H1 (cell line): ENCODE data around the gene ZBTB4. TPM values are rescaled to one million over a fixed set of nuclear protein-coding genes. Genes with fewer than 3 reads are reported as not detected.

Experiments used
- CBX8 ChIP-seq: fragments of 300-800, 300-1000 bp; sonication (generic); IDR thresholded peaks from 2 replicates; pipeline ENCODE4 v1.7.1; 2016; ENCODE audit warnings: low read depth, low read length, borderline replicate concordance
- CREB1 ChIP-seq: IDR thresholded peaks from 2 replicates; pipeline ENCODE4 v1.6.1; 2012; ENCODE audit warnings: inconsistent platforms
- EP300 ChIP-seq, 2 experiments: IDR thresholded peaks; 1 replicate in 1 of 2; 2 replicates in 1 of 2; pipeline ENCODE4 v1.6.1; 2011 to 2012; ENCODE audit warnings: low read depth in 2 of 2, low read length in 2 of 2, mild to moderate bottlenecking in 2 of 2, borderline replicate concordance in 1 of 2, inconsistent platforms in 1 of 2, moderate library complexity in 1 of 2
- GABPA ChIP-seq: IDR thresholded peaks from 2 replicates; pipeline ENCODE4 v1.6.1; 2011; ENCODE audit warnings: mild to moderate bottlenecking, low read length, moderate library complexity, borderline replicate concordance; ENCODE audit not compliant: insufficient read depth
- MAFK ChIP-seq: IDR thresholded peaks from 2 replicates; pipeline ENCODE4 v1.6.1; 2012; ENCODE audit warnings: low read depth, mild to moderate bottlenecking, improper control_type of control experiment, low read length
- NRF1 ChIP-seq: IDR thresholded peaks from 2 replicates; pipeline ENCODE4 v1.6.1; 2011; ENCODE audit warnings: mild to moderate bottlenecking, low read depth, low read length, improper control_type of control experiment
- RAD21 ChIP-seq, 2 experiments: IDR thresholded peaks in 1 of 2; conservative IDR thresholded peaks in 1 of 2; 2 replicates each; pipeline ENCODE4 v1.6.1; 2011; ENCODE audit warnings: low read depth in 2 of 2, low read length in 2 of 2, improper control_type of control experiment in 1 of 2, inconsistent platforms in 1 of 2, mild to moderate bottlenecking in 1 of 2, moderate library complexity in 1 of 2
- SP2 ChIP-seq: IDR thresholded peaks from 2 replicates; pipeline ENCODE4 v1.6.1; 2012; ENCODE audit warnings: mild to moderate bottlenecking, low read length, inconsistent platforms
- polyA plus RNA-seq, 7 experiments: library from polyadenylated mRNA; depleted of rRNA in 3 of 7; stranded (reverse) in 5 of 7; unstranded in 2 of 7; fragments of >200 nt in 5 of 7; fragments of 200-250 nt in 2 of 7; gene quantifications; 1 replicate in 5 of 7; 2 replicates in 1 of 7; 4 replicates in 1 of 7; pipeline versions ENCODE4 v1.2.1 to v1.2.3, GENCODE V29; 2011 to 2013; ENCODE audit warnings: missing spikeins in 2 of 7, mixed read lengths in 2 of 7
- total RNA-seq: library from RNA; stranded (reverse); fragmentation: NEBNext Ultra II Directional; extraction: Animal tissue kit (Norgen Biotek cat#: 25700); gene quantifications from 2 replicates; pipeline ENCODE4 v1.2.1, GENCODE V29; 2021
- TF ChIP-seq, protein P1 (sequence below): fragments of 300-600 bp; sonication (generic); IDR thresholded peaks from 2 replicates; pipeline ENCODE4 v1.7.1; 2012; ENCODE audit warnings: low read length, moderate library complexity, mild to moderate bottlenecking, inconsistent platforms; ENCODE audit not compliant: insufficient replicate concordance

Gene ZBTB4
- total and polyA plus RNA-seq, 2 of the 8 experiments (the other 6 are each of a cell fraction or from before 2014, with no cell fraction given): 5.9 to 10.1 TPM

DNA sequence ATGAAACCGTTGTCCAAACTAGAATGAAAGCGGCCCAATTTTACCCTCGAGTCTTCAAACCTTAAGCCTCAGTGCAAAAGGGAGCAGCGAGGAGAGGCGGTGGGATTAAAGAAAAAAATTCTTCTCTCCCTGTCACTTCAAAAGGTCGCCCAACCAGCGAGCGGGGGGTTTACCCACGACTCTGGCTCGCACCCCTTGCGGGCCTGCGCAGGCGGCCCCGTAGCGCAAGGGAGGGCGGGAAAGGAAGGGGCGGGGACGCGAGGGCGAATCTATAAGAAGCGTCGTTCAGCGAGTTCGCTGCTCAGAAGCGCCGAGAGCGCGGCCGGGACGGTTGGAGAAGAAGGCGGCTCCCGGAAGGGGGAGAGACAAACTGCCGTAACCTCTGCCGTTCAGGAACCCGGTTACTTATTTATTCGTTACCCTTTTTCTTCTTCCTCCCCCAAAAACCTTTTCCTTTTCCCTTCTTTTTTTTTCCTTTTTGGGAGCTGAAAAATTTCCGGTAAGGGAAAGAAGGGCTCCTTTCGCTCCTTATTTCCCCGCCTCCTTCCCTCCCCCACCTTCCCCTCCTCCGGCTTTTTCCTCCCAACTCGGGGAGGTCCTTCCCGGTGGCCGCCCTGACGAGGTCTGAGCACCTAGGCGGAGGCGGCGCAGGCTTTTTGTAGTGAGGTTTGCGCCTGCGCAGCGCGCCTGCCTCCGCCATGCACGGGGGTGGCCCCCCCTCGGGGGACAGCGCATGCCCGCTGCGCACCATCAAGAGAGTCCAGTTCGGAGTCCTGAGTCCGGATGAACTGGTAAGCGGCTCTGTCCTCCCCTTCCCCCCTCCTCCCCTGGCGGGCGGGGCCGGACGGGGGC, 4.9 kb upstream of the ZBTB4 start, which contains the start of gene POLR2A (continued):
- TF ChIP-seq, protein P1, sequence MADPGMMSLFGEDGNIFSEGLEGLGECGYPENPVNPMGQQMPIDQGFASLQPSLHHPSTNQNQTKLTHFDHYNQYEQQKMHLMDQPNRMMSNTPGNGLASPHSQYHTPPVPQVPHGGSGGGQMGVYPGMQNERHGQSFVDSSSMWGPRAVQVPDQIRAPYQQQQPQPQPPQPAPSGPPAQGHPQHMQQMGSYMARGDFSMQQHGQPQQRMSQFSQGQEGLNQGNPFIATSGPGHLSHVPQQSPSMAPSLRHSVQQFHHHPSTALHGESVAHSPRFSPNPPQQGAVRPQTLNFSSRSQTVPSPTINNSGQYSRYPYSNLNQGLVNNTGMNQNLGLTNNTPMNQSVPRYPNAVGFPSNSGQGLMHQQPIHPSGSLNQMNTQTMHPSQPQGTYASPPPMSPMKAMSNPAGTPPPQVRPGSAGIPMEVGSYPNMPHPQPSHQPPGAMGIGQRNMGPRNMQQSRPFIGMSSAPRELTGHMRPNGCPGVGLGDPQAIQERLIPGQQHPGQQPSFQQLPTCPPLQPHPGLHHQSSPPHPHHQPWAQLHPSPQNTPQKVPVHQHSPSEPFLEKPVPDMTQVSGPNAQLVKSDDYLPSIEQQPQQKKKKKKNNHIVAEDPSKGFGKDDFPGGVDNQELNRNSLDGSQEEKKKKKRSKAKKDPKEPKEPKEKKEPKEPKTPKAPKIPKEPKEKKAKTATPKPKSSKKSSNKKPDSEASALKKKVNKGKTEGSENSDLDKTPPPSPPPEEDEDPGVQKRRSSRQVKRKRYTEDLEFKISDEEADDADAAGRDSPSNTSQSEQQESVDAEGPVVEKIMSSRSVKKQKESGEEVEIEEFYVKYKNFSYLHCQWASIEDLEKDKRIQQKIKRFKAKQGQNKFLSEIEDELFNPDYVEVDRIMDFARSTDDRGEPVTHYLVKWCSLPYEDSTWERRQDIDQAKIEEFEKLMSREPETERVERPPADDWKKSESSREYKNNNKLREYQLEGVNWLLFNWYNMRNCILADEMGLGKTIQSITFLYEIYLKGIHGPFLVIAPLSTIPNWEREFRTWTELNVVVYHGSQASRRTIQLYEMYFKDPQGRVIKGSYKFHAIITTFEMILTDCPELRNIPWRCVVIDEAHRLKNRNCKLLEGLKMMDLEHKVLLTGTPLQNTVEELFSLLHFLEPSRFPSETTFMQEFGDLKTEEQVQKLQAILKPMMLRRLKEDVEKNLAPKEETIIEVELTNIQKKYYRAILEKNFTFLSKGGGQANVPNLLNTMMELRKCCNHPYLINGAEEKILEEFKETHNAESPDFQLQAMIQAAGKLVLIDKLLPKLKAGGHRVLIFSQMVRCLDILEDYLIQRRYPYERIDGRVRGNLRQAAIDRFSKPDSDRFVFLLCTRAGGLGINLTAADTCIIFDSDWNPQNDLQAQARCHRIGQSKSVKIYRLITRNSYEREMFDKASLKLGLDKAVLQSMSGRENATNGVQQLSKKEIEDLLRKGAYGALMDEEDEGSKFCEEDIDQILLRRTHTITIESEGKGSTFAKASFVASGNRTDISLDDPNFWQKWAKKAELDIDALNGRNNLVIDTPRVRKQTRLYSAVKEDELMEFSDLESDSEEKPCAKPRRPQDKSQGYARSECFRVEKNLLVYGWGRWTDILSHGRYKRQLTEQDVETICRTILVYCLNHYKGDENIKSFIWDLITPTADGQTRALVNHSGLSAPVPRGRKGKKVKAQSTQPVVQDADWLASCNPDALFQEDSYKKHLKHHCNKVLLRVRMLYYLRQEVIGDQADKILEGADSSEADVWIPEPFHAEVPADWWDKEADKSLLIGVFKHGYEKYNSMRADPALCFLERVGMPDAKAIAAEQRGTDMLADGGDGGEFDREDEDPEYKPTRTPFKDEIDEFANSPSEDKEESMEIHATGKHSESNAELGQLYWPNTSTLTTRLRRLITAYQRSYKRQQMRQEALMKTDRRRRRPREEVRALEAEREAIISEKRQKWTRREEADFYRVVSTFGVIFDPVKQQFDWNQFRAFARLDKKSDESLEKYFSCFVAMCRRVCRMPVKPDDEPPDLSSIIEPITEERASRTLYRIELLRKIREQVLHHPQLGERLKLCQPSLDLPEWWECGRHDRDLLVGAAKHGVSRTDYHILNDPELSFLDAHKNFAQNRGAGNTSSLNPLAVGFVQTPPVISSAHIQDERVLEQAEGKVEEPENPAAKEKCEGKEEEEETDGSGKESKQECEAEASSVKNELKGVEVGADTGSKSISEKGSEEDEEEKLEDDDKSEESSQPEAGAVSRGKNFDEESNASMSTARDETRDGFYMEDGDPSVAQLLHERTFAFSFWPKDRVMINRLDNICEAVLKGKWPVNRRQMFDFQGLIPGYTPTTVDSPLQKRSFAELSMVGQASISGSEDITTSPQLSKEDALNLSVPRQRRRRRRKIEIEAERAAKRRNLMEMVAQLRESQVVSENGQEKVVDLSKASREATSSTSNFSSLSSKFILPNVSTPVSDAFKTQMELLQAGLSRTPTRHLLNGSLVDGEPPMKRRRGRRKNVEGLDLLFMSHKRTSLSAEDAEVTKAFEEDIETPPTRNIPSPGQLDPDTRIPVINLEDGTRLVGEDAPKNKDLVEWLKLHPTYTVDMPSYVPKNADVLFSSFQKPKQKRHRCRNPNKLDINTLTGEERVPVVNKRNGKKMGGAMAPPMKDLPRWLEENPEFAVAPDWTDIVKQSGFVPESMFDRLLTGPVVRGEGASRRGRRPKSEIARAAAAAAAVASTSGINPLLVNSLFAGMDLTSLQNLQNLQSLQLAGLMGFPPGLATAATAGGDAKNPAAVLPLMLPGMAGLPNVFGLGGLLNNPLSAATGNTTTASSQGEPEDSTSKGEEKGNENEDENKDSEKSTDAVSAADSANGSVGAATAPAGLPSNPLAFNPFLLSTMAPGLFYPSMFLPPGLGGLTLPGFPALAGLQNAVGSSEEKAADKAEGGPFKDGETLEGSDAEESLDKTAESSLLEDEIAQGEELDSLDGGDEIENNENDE: no peak
- TF ChIP-seq SP2 (no peak), NRF1 (peak; percentile 88), CREB1 (peak; percentile 46; the same call in 1 of the 2 replicates), GABPA (no peak), MAFK (no peak; the same call in 1 of the 2 replicates), RAD21 (IDR thresholded peaks at IDR 0.05 in 1 of 2, conservative IDR thresholded peaks at IDR 0.05 in 1 of 2; ENCODE audit: low read depth in 2 of 2, low read length in 2 of 2) (no peak), CBX8 (no peak), EP300 (IDR thresholded peaks at IDR 0.05; ENCODE audit: borderline replicate concordance in 1 of 2, low read depth in 2 of 2, low read length in 2 of 2) (peak in 1 of 2 experiments; percentile 95; a peak in 1 of 3 replicates)
